Stimulated activated CD8-positive, alpha-beta memory T cell treated with anti-CD3 and anti-CD28 coated beads, Interleukin-4, amount 100 ng/mL, for 1 hour (primary cell): ENCODE results near the gene NFATC2.

ENCODE experiments used
- DNase-seq, 2 donors: peaks; one replicate each; pipeline ENCODE4 v3.0.0-alpha.2; 2020; ENCODE audit warnings: low read depth in 2 of 2, low spot score in 1 of 2

The NFATC2 gene

DNA sequence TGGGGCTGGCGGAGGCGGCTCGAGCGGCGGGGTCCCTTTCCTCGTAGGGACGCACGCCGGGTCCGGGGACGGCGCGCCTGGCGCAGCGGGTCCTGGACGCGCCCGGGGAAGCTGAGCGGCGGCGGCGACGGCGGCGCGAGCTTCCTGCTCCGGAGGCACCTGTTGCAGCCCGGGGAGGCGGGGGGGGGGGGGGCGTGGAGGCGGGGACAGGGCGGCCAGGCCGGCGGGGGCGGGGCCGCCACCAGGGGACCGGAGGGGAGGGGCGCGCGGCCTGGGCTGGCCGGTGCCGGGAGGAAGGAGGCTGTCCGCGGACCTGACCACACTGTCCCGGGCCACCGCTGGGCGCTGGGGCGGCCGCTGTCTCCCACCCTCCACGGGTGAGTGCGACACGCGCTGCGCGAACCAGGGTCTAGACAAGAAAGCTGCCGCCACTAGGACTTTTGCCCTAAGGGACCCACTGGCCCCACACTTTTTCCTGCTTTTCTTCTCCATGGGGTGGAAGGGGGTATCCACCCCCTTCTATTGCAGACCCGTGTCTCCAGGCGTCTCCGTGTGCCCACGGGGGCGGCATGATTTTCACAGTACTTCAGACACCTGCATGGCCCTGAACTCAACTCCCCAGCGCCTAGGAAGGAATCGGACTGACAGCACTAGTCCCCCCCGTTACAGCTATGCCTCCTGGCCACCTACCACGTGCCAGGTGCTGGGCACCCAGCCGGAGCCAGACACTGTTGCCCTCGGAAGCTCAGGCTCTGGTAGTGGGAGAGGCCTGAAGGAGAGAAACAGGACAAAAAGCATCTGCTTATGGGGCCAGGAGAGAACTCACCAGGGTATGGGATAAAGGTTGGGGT lies at the start of gene NFATC2:
Gene NFATC2 (minus strand): TSS at position 149 of the 851 bp plus-strand sequence. CDS start 220 bp downstream, outside the sequence.
- DNase-seq, result peak in 1 of 2 donors; percentile 24

- no peak for DNase-seq
Measured at GRCh38 chr20:51591871-51592270, 49.4 kb upstream of the NFATC2 start.

DNA sequence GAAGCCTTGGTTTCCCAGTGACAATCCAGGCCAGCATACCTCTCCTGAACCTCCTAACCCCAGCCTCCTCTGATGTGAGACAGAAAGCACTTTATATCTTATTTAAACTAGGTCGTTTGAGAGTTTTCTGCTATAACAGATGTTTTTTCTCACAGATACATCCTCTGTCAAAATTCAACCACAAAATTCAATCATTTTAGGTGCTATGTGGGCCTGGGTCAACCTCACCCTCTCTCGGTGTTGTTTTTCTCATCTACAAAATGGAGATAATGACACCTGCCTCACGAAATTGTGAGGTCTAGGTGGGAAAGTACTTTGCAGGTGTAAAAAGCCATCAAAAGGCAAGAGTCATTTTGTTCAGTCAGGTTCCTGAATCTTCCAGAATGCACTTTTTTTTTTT lies 46.2 kb upstream of the NFATC2 start:
- DNase-seq, result no peak

DNA sequence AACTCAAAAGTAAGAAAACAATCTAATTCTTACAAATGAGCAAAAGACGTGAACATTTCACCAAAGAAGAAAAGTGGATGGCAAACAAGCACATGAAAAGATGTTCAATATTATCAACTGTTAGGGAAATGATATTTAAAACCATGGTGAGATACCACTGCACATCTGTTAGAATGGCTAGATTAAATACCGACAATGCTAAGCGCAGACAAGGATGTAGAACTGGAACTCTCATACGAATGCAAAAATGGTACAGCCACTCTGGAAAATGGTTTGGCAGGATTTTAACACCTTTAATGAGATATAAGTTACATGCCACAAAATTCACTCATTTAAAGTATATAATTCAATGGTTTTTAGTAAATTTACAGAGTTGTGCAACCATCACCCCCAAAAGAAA lies 44.6 kb upstream of the NFATC2 start:
- no peak for DNase-seq

- DNase-seq, result no peak
Measured at GRCh38 chr20:51586005-51586440, 43.5 kb upstream of the NFATC2 start.

- DNase-seq, result no peak
Measured at GRCh38 chr20:51585148-51585547, 42.6 kb upstream of the NFATC2 start.

GRCh38 chr20:51584737-51585136 lies 42.2 kb upstream of the NFATC2 start:
- DNase-seq, result no peak

DNA sequence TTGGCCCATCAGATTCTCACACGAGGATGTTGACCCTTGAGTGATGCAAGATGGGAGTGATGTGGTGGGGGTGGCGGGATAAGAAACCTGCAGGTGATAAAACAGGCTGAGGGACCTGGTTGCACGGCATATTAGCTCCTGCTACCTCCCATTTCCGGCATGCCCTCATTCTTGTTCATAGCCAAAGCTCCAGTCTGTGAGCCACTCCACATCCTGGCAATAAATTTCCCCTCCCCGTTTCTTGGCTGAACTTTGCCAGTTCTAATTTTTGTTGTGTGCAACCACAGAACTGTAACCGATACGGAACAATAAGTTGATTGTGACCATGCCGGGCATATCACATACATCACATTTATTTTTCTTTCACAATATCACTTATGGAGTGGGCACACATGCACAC lies 41.6 kb upstream of the NFATC2 start:
- DNase-seq, result no peak

- DNase-seq, result no peak
Measured at GRCh38 chr20:51583499-51583898, 41.0 kb upstream of the NFATC2 start.

- no peak for DNase-seq
Measured at GRCh38 chr20:51583073-51583472, 40.6 kb upstream of the NFATC2 start.

DNA sequence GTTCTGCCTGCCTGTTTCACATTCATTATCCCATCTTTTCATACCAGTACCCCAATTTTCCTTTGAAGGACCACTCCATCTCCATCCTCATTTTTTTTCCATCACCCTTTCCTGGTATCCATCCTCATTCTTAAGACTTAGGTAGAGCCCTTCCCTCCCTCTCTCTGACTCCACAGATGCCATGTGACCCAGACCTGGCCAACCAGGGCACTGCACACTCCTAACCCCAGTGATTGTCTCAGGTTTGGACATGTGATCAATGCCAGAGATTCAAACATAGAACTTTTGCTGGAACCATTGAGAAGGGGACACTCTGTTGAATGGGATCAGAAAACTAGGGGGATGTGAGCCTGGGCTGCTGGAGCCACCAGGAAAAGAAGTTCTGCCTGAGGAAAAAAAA lies 39.1 kb upstream of the NFATC2 start:
- DNase-seq, result no peak

GRCh38 chr20:51579137-51579536 lies 36.6 kb upstream of the NFATC2 start:
- no peak for DNase-seq

GRCh38 chr20:51578145-51578459 lies 35.6 kb upstream of the NFATC2 start:
- no peak for DNase-seq

GRCh38 chr20:51577432-51578144 lies 35.1 kb upstream of the NFATC2 start:
- DNase-seq, result no peak

GRCh38 chr20:51575486-51575885 lies 33.0 kb upstream of the NFATC2 start:
- no peak for DNase-seq

DNA sequence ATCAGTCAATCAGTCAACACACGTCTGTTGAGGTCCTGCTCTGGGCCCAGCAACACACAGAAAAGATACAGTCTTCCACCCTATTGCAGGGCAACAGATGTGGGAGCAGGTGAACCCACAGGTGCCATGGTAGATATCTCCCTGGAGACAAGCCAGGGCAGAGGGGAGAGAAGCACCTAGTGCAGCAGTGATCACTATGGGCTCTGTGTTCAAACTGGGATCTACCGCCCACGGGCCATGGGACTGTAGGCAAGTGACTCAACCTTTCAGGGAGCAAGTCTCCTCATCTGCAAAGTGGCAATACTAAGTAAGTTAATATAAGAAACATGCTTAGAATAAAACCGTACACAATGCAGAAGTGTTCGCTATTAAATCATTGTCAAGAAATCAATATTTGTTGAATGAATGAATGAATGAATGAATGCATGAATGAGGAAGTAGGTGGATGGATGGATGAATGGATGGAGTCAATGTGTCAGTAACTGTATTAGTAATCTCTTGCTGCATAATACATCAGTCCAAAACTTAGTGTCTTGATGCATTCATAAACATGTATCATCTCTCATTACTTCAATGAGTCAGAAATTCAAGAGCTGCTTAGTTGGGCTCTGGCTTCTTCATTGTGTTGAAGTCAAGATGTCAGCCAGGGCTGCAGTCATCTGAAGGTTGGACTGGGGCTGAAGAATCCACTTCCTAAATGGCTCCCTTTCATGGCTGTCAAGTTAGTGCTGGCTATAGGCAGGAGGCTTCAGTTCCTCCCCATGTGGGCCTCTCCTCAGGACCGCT lies 31.9 kb upstream of the NFATC2 start:
- no peak for DNase-seq

DNA sequence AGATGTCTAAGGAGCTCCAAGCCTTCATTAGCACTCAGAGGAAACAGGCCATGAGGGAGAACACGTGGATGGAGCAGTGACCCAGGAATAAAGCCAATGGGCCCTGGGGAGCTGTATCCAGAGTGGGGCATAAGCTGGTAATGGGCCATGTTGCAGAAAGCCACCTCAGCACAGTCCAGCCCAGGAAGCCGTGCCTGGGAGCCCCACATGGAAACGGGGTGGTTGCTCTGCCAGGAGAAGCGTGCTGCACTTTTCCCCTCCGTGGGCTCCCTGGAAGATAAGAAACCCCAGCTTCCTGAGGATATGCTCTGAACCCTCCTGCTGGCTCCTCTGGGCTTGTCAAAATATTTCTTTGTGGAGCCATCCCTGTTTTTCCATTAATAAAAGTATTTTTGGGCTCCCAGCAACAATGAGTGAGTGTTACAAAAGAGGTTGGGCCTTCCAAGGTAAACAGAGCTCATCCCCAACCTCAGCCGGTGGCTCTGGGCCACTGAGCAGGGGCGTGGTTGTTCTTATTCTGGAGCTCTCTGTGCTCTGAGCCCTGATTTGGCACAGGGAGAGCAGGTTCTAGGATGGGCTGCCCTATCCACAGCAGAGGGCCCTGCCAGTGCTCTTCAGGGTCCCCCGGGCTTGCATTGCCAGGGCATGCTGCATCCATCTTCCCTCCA lies 31.2 kb upstream of the NFATC2 start:
- no peak for DNase-seq

DNA sequence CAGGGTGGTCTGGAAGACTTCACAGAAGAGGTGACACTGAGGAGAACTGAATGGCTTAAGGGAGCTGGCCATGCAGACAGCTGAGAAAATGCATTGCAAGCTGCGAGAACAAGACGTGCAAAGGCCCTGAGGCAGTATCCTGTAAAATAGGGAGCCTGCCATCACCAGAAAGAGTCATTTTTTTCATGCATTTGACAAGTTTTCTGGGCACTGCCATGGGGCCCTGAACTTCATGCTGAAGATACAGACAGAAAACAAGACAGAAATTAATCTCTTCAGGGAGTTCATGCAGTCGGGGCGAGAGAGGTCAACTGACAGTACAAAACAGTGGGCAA lies 28.9 kb upstream of the NFATC2 start:
- DNase-seq, result no peak

DNA sequence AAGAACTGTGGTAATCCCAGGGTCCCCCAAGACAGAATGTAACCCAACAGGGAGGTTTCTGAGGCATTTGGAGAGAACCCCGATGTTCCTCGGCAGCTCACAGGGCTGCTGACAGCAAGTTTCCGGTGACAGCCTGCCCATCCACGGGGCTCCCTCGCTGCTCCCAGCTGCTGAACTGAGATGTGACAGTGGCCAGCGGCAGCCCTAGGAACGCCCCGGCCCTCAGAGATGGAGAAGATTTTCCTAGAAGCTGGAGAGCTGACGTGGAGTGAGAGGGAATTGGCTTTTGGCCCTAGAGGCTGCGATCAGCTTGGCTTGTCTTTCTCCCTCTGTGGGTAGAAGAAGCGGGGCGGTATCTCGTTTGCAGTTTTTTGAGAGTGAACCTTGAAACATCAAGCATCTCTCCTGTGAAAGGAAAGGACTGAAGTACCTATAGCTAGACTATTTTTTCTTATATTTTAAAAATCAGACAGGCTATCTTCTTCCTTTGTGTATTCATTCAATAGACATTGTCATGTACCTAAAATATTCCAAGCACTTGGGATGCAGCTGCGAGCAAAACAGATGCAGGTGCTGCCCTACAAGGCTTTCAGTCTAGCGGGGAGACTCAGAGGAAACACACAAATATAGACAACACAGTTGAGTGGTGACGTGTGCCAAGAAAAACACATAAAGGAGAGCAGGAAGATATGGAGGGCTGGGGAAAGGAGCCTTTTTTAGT lies 28.4 kb upstream of the NFATC2 start:
- DNase-seq, result no peak

DNA sequence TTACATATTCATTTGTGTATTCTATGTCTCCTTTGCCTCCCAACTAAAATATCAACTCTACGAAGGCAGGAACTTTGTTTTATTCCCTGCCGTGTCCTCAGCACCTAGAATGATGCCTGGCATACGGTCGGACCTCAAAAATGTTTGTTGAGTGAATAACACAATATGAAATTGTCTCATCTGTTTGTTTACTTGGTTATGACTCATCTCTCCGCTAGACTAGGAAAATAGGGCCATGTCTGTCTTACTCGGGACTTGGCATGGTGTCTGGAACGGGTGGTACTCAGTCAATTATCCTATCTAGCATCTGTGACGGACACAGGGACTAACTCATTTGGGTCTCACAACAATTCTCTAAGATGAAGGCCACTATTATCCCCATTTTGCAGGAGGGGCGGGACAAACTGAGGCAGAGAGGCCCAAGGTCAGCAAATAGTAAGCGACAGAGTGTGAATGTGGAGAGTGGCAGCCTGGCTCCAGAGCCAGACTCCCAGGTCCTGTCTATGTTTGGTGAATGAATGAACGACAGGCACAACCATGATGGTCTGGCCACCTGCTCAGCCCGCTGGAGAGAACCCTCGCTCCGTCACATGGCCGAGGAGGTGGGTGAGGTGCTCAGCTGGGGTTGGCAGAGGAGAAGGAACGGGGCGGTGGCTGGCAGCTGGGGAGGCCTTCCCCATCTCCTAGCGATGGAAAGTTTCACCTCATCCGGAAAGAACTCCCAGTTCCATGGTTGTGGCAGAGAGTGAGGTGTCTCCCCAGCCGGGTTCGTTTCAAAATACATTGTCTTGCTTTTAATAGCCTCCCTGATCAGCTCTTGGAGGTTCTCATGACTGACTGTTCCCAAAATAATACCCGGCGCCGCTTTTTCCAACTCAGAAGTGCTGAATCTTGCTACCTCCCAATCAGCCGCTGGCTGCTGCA lies 27.6 kb upstream of the NFATC2 start:
- no peak for DNase-seq
